Heart right ventricle (tissue), 16 donors: ENCODE data around the gene ABI1. TPM values are rescaled to one million over a fixed set of nuclear protein-coding genes. Genes with fewer than 3 reads are reported as not detected.
A peak's percentile ranks its signal among the peaks of the same experiment; 100 is the strongest.

Experiments used
- ATAC-seq, 8 donors: fragments of 200-7000 bp; cut with Tn5 transposase; one replicate each; pipeline ENCODE4 v1.9.1; 2020; ENCODE audit warnings: mild to moderate bottlenecking in 8 of 8, moderate library complexity in 8 of 8, moderate number of reproducible peaks in 1 of 8
- DNase-seq, 2 donors: peaks; one replicate each; pipeline ENCODE4 v3.0.0-alpha.2; 2020
- H3K27ac ChIP-seq, 10 donors: fragments of 200-600 bp; sonication (generic) in 2 of 10; one replicate each; pipeline versions ENCODE4 v1.5.0 to v1.8.0; 2020 to 2022; ENCODE audit warnings: mild to moderate bottlenecking in 3 of 10
- H3K27me3 ChIP-seq, 7 donors: fragments of 200-600 bp; one replicate each; pipeline ENCODE4 v1.8.0; 2021 to 2022; ENCODE audit warnings: mild to moderate bottlenecking in 2 of 7
- H3K36me3 ChIP-seq, 9 donors: fragments of 200-600 bp; sonication (generic) in 1 of 9; one replicate each; pipeline versions ENCODE4 v1.5.0 to v1.8.0; 2020 to 2022; ENCODE audit warnings: mild to moderate bottlenecking in 2 of 9
- H3K4me1 ChIP-seq, 9 donors: fragments of 200-600 bp; sonication (generic) in 1 of 9; one replicate each; pipeline versions ENCODE4 v1.5.0 to v1.8.0; 2020 to 2022; ENCODE audit warnings: mild to moderate bottlenecking in 4 of 9
- H3K4me3 ChIP-seq, 10 donors: fragments of 200-600 bp; sonication (generic) in 2 of 10; one replicate each; pipeline versions ENCODE4 v1.5.0 to v1.8.0; 2020 to 2022; ENCODE audit warnings: mild to moderate bottlenecking in 7 of 10, moderate library complexity in 2 of 10
- H3K9me3 ChIP-seq, 11 donors: fragments of 200-600 bp in 10 of 11; sonication (generic) in 2 of 11; one replicate each; pipeline versions ENCODE4 v1.5.0 to v1.8.0; 2013 to 2022; ENCODE audit warnings: mild to moderate bottlenecking in 2 of 11, control low read depth in 1 of 11, moderate library complexity in 1 of 11
- WGBS, 2 donors: extraction: QIAGEN DNeasy Blood & Tissue Kit; methylation state at CpG; one replicate each; pipeline ENCODE4 v1.1.7; 2013; ENCODE audit warnings: inconsistent platforms in 1 of 2; 5-methylcytosine and 5-hydroxymethylcytosine counted together
- intact Hi-C, 10 donors: fragments of 100-400 bp; cut with DNase I; formaldehyde crosslinking; loops; one replicate each; pipeline versions ENCODE4 v1.11.1 to v1.14.2; 2022
- polyA plus RNA-seq, 2 donors: library from polyadenylated mRNA; stranded (reverse); fragments of 200-250 nt; gene quantifications; one replicate each; pipeline ENCODE4 v1.2.3, GENCODE V29; 2013
- total RNA-seq, 10 donors: library from RNA; stranded (reverse); fragmentation: NEBNext Ultra II Directional in 3 of 10; extraction: Animal tissue kit (Norgen Biotek cat#: 25700) in 3 of 10; gene quantifications; one replicate each; pipeline versions ENCODE4 v1.2.1 to v1.2.4, GENCODE V29; 2021 to 2023
- TF ChIP-seq, protein P1 (sequence below), 9 donors: fragments of 200-600 bp; sonication (generic) in 2 of 9; IDR thresholded peaks; one replicate each; pipeline versions ENCODE4 v1.5.0 to v1.8.0; 2021 to 2022; ENCODE audit warnings: antibody characterized with exemption in 9 of 9, mild to moderate bottlenecking in 5 of 9, moderate library complexity in 1 of 9
- donor health status: Arrhythmogenic right ventricular cardiomyopathy.
- donor health status: ischemic (EF 13 %, LVEDD 7.1; RV severe dilation, severe dysfunction).
- donor health status: healthy with polysubstance abuse.
- donor health status: DM: no; HTN: yes; CAD: no.
- donor health status: DM: no; HTN: no; CAD: no.
- donor health status: ischemic (EF 25% LVEDD 6.9; RV normal size, moderate dysfunction).
- donor health status: ischemic (EF 25% LVEDD 5.7; RV mildly dilated, moderate dysfunction).
- donor health status: healthy.
- donor health status: DM: yes; HTN: yes; CAD: no.
- donor health status: Ischemic cardiomyopathy.
- donor health status: ischemic (EF 35%, LVEDD 5.7; RV mildly dilated, moderate dysfunction).
- donor health status: nonischemic (EF 11% LVEDD 7.7; RV severe dilation, severe dysfunction).
- donor health status: DM: yes; HTN: yes; CAD: no.
- donor health status: PGD.
- donor health status: ischemic (EF 29% LVEDD 5.4; RV normal size, mild dysfunction).
- donor health status: nonischemic (EF 23%, LVEDD 6.1; RV moderate dilation, normal function).

Gene ABI1
- total and polyA plus RNA-seq, 12 donors: 14.6 to 39.3 (median 27.6) TPM

DNA sequence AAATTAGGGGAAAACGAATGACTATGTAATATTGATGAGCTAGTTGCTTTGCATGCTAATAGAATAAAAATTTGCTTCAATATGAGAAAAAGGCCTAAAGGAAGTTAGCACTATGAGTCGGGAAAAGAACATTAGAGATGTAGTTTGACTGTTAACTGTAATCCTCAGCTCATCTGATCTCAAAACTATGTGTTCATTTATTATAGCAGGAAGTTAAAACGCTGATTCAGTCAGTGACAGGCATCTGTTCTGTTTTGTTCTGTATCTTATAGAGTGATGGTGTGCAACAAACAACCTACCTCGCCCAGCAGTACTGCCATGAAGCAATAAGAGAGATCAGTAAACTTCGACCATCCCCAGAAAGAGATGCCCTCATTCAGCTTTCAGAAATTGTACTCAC lies 114.7 kb downstream of the ABI1 start:
- TF ChIP-seq, protein P1, sequence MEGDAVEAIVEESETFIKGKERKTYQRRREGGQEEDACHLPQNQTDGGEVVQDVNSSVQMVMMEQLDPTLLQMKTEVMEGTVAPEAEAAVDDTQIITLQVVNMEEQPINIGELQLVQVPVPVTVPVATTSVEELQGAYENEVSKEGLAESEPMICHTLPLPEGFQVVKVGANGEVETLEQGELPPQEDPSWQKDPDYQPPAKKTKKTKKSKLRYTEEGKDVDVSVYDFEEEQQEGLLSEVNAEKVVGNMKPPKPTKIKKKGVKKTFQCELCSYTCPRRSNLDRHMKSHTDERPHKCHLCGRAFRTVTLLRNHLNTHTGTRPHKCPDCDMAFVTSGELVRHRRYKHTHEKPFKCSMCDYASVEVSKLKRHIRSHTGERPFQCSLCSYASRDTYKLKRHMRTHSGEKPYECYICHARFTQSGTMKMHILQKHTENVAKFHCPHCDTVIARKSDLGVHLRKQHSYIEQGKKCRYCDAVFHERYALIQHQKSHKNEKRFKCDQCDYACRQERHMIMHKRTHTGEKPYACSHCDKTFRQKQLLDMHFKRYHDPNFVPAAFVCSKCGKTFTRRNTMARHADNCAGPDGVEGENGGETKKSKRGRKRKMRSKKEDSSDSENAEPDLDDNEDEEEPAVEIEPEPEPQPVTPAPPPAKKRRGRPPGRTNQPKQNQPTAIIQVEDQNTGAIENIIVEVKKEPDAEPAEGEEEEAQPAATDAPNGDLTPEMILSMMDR (IDR thresholded peaks at IDR 0.05): no peak
- H3K36me3 ChIP-seq: peaks cover 0 to 100% (median 29%) of the 10 kb centered on the region in 9 donors

DNA sequence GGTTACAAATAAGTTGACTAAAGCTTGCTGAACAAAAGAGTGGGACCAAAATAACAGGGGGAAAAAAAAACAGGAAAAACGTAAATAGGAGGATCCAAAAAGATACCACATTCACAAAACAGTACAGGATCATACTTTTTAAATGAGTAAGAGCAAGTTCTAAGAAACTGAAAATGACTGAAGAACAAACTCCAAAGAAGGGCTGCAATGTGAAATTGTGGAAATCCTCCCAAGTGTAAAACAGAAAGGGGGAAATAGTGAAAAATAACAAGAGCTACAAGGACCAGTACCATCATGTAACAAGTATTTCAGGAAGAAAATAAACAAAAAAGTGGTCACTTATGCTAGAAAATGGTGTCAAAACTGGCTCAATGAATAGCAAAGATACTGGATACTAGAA lies 116.9 kb downstream of the ABI1 start:
- peaks cover 0 to 93% (median 20%) of the 10 kb centered on the region in 9 donors for H3K36me3 ChIP-seq
- H3K27me3 ChIP-seq: no peaks in the 10 kb centered on the region
- H3K27ac ChIP-seq: no peak overlapping the region
- ATAC-seq (no peak), DNase-seq (no peak)
- WGBS, 2 donors: 89 to 93% methylated on average over 1 of the region's 1 CpG
- peaks cover 0 to 6% (median 0%) of the 10 kb centered on the region in 9 donors for H3K4me1 ChIP-seq
- no peaks in the 10 kb centered on the region for H3K9me3 ChIP-seq
- H3K4me3 ChIP-seq: no peak overlapping the region
- TF ChIP-seq, protein P1 (IDR thresholded peaks at IDR 0.05): no peak
- intact Hi-C loops: loop anchor here in 1 of 10 donors (5.0 kb wide), 1 partner anchor 118 kb away; the partner anchor contains the start of gene ABI1

More for the DNA sequence above, 114.7 kb downstream of the ABI1 start:
- no peak for ATAC-seq
- no peaks in the 10 kb centered on the region for H3K27me3 ChIP-seq
- DNase-seq: no peak
- WGBS, 2 donors: 86 to 93% methylated on average over 5 of the region's 5 CpGs
- peak overlapping the region in 1 of 10 donors; percentile 21 for H3K27ac ChIP-seq
- no peaks in the 10 kb centered on the region for H3K9me3 ChIP-seq
- H3K4me1 ChIP-seq: peaks cover 0 to 5% (median 0%) of the 10 kb centered on the region in 9 donors
- intact Hi-C loops: no loop called here
- H3K4me3 ChIP-seq: no peak overlapping the region

DNA sequence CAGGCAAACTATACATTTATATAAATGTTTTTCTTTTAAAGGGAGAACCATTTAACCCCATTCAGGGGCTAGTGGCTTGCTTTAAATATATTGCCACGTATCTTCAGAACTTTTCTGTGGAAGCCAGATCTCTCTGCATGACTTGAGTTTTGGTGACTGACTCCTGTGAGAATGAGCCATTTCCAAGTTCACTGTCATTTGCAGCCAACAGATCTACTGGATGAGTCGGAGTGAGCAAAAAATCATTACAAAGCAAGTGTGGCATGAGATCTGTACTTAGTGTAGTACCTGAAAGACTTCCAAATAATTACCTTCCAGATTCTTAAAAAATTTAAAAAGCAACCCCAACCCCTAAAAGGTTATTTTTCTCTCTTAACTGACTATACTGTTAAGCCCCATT lies 117.7 kb downstream of the ABI1 start:
- no peaks in the 10 kb centered on the region for H3K9me3 ChIP-seq
- H3K36me3 ChIP-seq: peaks cover 0 to 92% (median 23%) of the 10 kb centered on the region in 9 donors
- 94 to 98% methylated on average over 2 of the region's 2 CpGs for WGBS, 2 donors
- intact Hi-C loops: loop anchor here in 1 of 10 donors (5.0 kb wide), 1 partner anchor 119 kb away; the partner anchor contains the start of gene ABI1
- no peaks in the 10 kb centered on the region for H3K27me3 ChIP-seq
- H3K27ac ChIP-seq: no peak overlapping the region
- peaks cover 0 to 14% (median 0%) of the 10 kb centered on the region in 9 donors for H3K4me1 ChIP-seq
- TF ChIP-seq, protein P1 (IDR thresholded peaks at IDR 0.05): no peak
- no peak for ATAC-seq
- no peak overlapping the region for H3K4me3 ChIP-seq
- DNase-seq: no peak

DNA sequence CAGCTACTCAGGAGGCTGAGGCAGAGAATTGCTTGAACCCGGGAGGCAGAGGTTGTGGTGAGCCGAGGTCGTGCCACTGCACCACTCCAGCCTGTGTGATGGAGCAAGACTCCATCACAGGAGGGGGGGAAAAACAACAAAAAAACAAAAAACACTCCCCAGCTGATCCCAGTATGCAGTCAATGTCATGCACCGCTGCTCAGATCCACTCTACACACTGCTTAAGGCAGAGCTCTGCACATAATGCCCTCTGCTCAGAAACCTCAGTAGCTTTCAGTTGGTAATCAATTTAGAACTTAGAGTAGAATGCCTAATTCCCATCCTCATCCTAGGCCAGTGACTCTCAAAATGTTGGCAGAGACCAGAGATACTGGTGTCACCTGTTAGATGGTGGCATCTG lies 119.4 kb downstream of the ABI1 start:
- peaks cover 0 to 19% (median 0%) of the 10 kb centered on the region in 9 donors for H3K4me1 ChIP-seq
- ATAC-seq (no peak), DNase-seq (no peak)
- H3K27ac ChIP-seq: no peak overlapping the region
- H3K9me3 ChIP-seq: no peaks in the 10 kb centered on the region
- H3K36me3 ChIP-seq: peaks cover 0 to 92% (median 19%) of the 10 kb centered on the region in 9 donors
- TF ChIP-seq, protein P1 (IDR thresholded peaks at IDR 0.05): no peak
- H3K4me3 ChIP-seq: no peak overlapping the region
- intact Hi-C loops: loop anchor here in 1 of 10 donors (5.0 kb wide), 1 partner anchor 121 kb away; the partner anchor contains the start of gene ABI1
- WGBS, 2 donors: 96 to 98% methylated on average over 4 of the region's 4 CpGs
- H3K27me3 ChIP-seq: no peaks in the 10 kb centered on the region
